Measurements from ENCODE around the gene SOX9. TPM values are rescaled to one million over a fixed set of nuclear protein-coding genes. Genes with fewer than 3 reads are reported as not detected.
A peak's percentile ranks its signal among the peaks of the same experiment; 100 is the strongest.

The SOX9 gene
- total RNA-seq, 1 experiment from 2014 or later = 31.1 TPM

DNA sequence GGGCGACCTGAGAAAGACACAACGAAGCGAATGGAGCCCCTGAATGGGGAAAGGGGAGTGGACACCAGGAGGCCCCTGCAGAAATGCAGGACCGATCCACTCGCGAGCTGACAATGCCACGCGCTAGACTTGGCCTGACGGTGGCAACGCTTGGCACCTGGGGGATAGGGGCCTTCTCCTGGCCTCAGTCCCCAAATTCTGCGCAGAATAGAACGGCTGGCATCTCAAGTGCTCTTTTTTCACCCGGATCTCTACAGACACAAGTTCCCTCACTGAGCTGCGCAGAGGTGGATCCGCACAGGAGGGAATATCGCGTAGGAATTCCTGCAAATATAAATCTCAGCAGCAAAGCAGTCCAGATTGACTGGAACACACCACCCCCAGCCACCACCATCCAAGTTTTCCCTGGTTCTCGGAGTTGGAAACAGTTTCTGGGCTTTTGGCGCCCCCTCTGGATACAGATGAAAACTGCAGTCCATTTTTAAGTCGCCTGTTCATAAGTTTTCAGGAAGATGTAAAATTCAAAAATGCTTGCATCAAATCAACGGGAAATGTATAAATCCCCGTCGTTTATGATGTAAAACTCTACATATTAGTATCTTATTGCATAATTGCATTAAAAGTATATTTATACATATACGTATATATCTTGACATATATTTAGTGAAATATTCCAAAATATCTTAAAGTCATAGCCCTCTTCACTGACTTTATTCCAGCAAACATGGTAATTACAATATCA, 2.3 kb upstream of the SOX9 start:
- TF ChIP-seq, protein P1, sequence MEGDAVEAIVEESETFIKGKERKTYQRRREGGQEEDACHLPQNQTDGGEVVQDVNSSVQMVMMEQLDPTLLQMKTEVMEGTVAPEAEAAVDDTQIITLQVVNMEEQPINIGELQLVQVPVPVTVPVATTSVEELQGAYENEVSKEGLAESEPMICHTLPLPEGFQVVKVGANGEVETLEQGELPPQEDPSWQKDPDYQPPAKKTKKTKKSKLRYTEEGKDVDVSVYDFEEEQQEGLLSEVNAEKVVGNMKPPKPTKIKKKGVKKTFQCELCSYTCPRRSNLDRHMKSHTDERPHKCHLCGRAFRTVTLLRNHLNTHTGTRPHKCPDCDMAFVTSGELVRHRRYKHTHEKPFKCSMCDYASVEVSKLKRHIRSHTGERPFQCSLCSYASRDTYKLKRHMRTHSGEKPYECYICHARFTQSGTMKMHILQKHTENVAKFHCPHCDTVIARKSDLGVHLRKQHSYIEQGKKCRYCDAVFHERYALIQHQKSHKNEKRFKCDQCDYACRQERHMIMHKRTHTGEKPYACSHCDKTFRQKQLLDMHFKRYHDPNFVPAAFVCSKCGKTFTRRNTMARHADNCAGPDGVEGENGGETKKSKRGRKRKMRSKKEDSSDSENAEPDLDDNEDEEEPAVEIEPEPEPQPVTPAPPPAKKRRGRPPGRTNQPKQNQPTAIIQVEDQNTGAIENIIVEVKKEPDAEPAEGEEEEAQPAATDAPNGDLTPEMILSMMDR (conservative IDR thresholded peaks at IDR 0.05; ENCODE audit: low read depth, low read length) = peak; percentile 93
- TF ChIP-seq EZH2 (IDR thresholded peaks at IDR 0.05; ENCODE audit: borderline replicate concordance, low read depth, low read length, poor library complexity, severe bottlenecking) = no peak
- Histone ChIP-seq H3K9me3 (ENCODE audit: low read depth, low read length, poor library complexity, severe bottlenecking) (no peaks in the 10 kb centered on the region), H3K27me3 (replicated peaks; ENCODE audit: insufficient read depth, low read depth, low read length, poor library complexity) (no peaks in the 10 kb centered on the region), H3K4me1 (ENCODE audit: insufficient read depth, low read length, poor library complexity, severe bottlenecking) (peaks cover 23% of the 10 kb centered on the region), H3K4me3 (ENCODE audit: low read depth, low read length, poor library complexity, severe bottlenecking) (peak overlapping the region; percentile 33), H3K27ac (ENCODE audit: low read depth, low read length, poor library complexity, severe bottlenecking) (no peak overlapping the region), H3K36me3 (ENCODE audit: insufficient read depth, low read length, poor library complexity, severe bottlenecking) (peaks cover 9% of the 10 kb centered on the region)
- BruUV-seq (replicated peaks) = no TSS peak
- DNase-seq (ENCODE audit: low spot score) = peak; percentile 87
- intact Hi-C loops (cut with micrococcal nuclease; ENCODE audit: unreplicated experiment) = loop anchor here (1.0 to 5.0 kb wide), 4 partner anchors 88 to 1351 kb away; no protein-coding TSS in a partner anchor
- CTCF ChIA-PET = no interaction called here
- POLR2A ChIA-PET (ENCODE audit: low non-redundant PET) = no interaction called here

DNA sequence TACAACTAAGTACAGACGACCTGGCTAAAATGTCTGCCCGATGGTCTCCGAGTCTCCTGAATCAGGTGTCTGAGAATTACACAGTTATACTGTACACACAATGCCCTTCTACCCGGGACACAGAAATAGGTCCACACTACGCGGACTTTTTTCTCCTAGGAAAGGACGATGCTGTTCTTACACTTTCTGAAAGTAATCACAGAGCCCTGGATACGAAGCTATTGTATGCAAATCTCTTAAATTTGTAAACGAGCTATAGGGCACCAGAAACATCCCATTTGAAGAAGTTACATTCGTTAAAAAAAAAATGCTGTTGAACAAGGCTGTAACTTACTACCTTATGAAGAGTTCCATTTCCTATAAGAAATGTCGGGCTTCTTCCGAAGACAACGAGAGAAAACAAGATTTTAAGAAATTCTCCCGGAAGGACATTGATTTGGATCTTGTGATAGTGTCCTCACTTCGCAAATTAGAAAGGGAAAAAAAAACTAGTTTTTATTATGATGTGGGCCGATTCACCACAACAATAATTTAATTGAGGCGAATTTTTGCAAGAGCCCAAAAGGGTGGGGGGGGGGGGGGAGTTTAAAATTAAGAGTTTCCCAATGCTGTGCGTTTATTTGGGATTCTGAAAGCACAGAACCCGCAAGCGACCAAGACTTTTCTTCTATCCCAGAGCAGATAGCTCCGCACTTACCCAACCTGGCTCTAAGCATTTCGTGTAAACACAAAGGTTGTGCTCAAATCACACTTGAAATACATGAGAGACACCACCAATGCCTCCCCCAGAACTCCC, 1.5 kb upstream of the SOX9 start:
- BruUV-seq (replicated peaks) = no TSS peak
- intact Hi-C loops (cut with micrococcal nuclease; ENCODE audit: unreplicated experiment) = loop anchor here (2.0 to 5.0 kb wide), 2 partner anchors 88 to 882 kb away; no protein-coding TSS in a partner anchor
- no peak for TF ChIP-seq EZH2 (IDR thresholded peaks at IDR 0.05; ENCODE audit: borderline replicate concordance, low read depth, low read length, poor library complexity, severe bottlenecking)
- TF ChIP-seq, protein P1 (conservative IDR thresholded peaks at IDR 0.05; ENCODE audit: low read depth, low read length) = no peak
- peaks cover 14% of the 10 kb centered on the region for H3K36me3 ChIP-seq (ENCODE audit: insufficient read depth, low read length, poor library complexity, severe bottlenecking)
- no peak overlapping the region for H3K27ac ChIP-seq (ENCODE audit: low read depth, low read length, poor library complexity, severe bottlenecking)
- H3K4me1 ChIP-seq (ENCODE audit: insufficient read depth, low read length, poor library complexity, severe bottlenecking) = peaks cover 24% of the 10 kb centered on the region
- ChIA-PET CTCF (interaction anchor here (0.8 kb wide), 1 partner anchor 658 kb away, joined by 3 read pairs; no protein-coding TSS in a partner anchor), POLR2A (ENCODE audit: low non-redundant PET) (no interaction called here)
- H3K4me3 ChIP-seq (ENCODE audit: low read depth, low read length, poor library complexity, severe bottlenecking) = peak overlapping the region; percentile 93
- H3K27me3 ChIP-seq (replicated peaks; ENCODE audit: insufficient read depth, low read depth, low read length, poor library complexity) = no peaks in the 10 kb centered on the region
- no peaks in the 10 kb centered on the region for H3K9me3 ChIP-seq (ENCODE audit: low read depth, low read length, poor library complexity, severe bottlenecking)
- no peak for DNase-seq (ENCODE audit: low spot score)

DNA sequence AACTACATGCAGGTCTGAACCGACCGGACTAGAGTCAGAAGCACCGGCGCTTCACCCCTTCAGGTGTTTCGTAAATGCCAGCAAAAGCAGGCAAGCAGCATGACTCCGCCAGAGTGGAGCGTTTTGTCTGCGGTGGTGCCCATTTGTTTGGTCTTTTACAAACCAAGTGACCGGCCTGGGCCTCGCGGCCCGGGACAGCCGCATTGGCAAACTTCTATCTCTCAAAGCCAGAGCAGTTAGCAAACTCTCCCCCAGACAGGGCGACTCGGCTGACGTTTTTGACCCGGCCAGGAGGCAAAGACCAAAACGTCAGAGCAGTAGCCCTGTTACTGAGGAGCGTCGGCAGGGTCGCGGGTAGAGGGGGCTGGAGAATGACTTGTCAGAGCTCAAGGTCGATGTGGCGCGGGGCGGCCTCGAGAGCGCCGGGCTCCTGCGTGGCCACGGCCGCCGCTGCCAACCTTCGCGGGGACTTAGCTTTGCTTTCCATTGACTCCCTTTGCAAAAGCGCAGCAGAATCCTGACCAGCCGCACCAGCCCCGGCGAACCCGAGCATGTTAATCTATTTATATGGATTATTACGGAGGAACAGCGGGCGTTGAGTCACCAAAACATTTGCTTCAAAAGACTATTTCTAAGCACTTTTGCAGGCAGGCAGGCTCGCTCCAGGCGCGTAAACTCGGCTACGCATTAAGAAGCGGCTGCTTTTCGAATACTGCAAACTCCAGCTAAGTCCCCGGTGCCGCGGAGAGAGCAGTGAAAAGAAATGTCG, 763 bp upstream of the SOX9 start:
- Histone ChIP-seq H3K4me3 (ENCODE audit: low read depth, low read length, poor library complexity, severe bottlenecking) (peak overlapping the region; percentile 93), H3K36me3 (ENCODE audit: insufficient read depth, low read length, poor library complexity, severe bottlenecking) (peaks cover 22% of the 10 kb centered on the region), H3K4me1 (ENCODE audit: insufficient read depth, low read length, poor library complexity, severe bottlenecking) (peaks cover 30% of the 10 kb centered on the region), H3K9me3 (ENCODE audit: low read depth, low read length, poor library complexity, severe bottlenecking) (no peaks in the 10 kb centered on the region), H3K27me3 (replicated peaks; ENCODE audit: insufficient read depth, low read depth, low read length, poor library complexity) (no peaks in the 10 kb centered on the region), H3K27ac (ENCODE audit: low read depth, low read length, poor library complexity, severe bottlenecking) (no peak overlapping the region)
- BruUV-seq (replicated peaks) = no TSS peak
- intact Hi-C loops (cut with micrococcal nuclease; ENCODE audit: unreplicated experiment) = loop anchor here (2.0 to 10.0 kb wide), 8 partner anchors 89 to 883 kb away; no protein-coding TSS in a partner anchor
- TF ChIP-seq EZH2 (IDR thresholded peaks at IDR 0.05; ENCODE audit: borderline replicate concordance, low read depth, low read length, poor library complexity, severe bottlenecking) = no peak
- TF ChIP-seq, protein P1 (conservative IDR thresholded peaks at IDR 0.05; ENCODE audit: low read depth, low read length) = no peak
- ChIA-PET POLR2A (ENCODE audit: low non-redundant PET) (interaction anchor here (0.6 to 0.7 kb wide), 3 partner anchors 122 to 350 kb away, joined by 3 read pairs; no protein-coding TSS in a partner anchor), CTCF (interaction anchor here (0.8 to 2.3 kb wide), 5 partner anchors 420 to 659 kb away, joined by 3 to 9 read pairs (median 3); no protein-coding TSS in a partner anchor)
- DNase-seq (ENCODE audit: low spot score) = peak; percentile 83

Data from A673 (cell line).